ENCODE measurements around the gene CAVIN1. TPM values are rescaled to one million over a fixed set of nuclear protein-coding genes. Genes with fewer than 3 reads are reported as not detected.

CAVIN1 gene
- total and polyA plus RNA-seq, 5 donors from 2014 or later, result 0.03 to 1.1 (median 0.14) TPM

GRCh38 chr17:42389899-42390298, 33.2 kb downstream of the CAVIN1 start:
- Histone ChIP-seq H3K4me1 (ENCODE audit: control insufficient read depth, insufficient read depth, low read length, poor library complexity, severe bottlenecking) (peaks cover 18% of the 10 kb centered on the region), H3K36me3 (ENCODE audit: control insufficient read depth, insufficient read depth, low read length) (no peaks in the 10 kb centered on the region), H3K4me3 (ENCODE audit: low read depth, low read length) (no peak overlapping the region), H3K9me3 (ENCODE audit: control insufficient read depth in 2 of 2, low read length in 2 of 2) (no peaks in the 10 kb centered on the region), H3K27ac (ENCODE audit: insufficient read depth, low read length, poor library complexity, severe bottlenecking) (peak overlapping the region; percentile 100), H3K27me3 (ENCODE audit: control insufficient read depth, insufficient read depth, low read length) (no peaks in the 10 kb centered on the region)
- Mint-ChIP-seq H3K27ac (peak overlapping the region; percentile 67 to 100 (median 100)), H3K27me3 (peaks cover 9% of the 10 kb centered on the region), H3K4me3 (peak overlapping the region; percentile 35 to 95 (median 82)), H3K9me3 (peaks cover 0 to 1% (median 0%) of the 10 kb centered on the region in 7 donors), H3K4me1 (peaks cover 8 to 47% (median 30%) of the 10 kb centered on the region in 4 donors), H3K36me3 (peaks cover 6% of the 10 kb centered on the region)
- DNase-seq (no peak), ATAC-seq (ENCODE audit: low read depth in 2 of 2) (no peak)

DNA sequence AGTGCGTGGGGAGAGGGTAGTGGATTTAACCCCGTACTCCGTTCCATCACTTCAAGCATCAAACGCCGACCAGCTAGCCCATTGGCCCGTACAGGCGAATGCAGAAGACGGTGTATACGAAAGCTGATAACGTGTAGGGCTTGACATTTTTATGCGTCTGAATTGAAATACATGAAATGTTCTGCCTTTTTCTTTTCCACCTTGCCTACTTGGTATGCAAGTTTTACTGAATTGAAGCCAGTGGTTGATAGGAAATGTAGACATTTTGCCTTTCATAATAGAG, 34.0 kb downstream of the CAVIN1 start:
- Histone ChIP-seq H3K27ac (ENCODE audit: insufficient read depth, low read length, poor library complexity, severe bottlenecking) (peak overlapping the region; percentile 100), H3K27me3 (ENCODE audit: control insufficient read depth, insufficient read depth, low read length) (no peaks in the 10 kb centered on the region), H3K9me3 (ENCODE audit: control insufficient read depth in 2 of 2, low read length in 2 of 2) (no peaks in the 10 kb centered on the region), H3K36me3 (ENCODE audit: control insufficient read depth, insufficient read depth, low read length) (no peaks in the 10 kb centered on the region), H3K4me3 (ENCODE audit: low read depth, low read length) (peak overlapping the region; percentile 88), H3K4me1 (ENCODE audit: control insufficient read depth, insufficient read depth, low read length, poor library complexity, severe bottlenecking) (peaks cover 25% of the 10 kb centered on the region)
- Mint-ChIP-seq H3K27me3 (peaks cover 9% of the 10 kb centered on the region), H3K27ac (peak overlapping the region; percentile 100), H3K36me3 (peaks cover 3% of the 10 kb centered on the region), H3K9me3 (peaks cover 0 to 1% (median 0%) of the 10 kb centered on the region in 7 donors), H3K4me3 (peak overlapping the region; percentile 92 to 99 (median 96)), H3K4me1 (peaks cover 8 to 50% (median 34%) of the 10 kb centered on the region in 4 donors)
- ATAC-seq (ENCODE audit: low read depth in 2 of 2) (peak; percentile 67 to 68), DNase-seq (no peak)

DNA sequence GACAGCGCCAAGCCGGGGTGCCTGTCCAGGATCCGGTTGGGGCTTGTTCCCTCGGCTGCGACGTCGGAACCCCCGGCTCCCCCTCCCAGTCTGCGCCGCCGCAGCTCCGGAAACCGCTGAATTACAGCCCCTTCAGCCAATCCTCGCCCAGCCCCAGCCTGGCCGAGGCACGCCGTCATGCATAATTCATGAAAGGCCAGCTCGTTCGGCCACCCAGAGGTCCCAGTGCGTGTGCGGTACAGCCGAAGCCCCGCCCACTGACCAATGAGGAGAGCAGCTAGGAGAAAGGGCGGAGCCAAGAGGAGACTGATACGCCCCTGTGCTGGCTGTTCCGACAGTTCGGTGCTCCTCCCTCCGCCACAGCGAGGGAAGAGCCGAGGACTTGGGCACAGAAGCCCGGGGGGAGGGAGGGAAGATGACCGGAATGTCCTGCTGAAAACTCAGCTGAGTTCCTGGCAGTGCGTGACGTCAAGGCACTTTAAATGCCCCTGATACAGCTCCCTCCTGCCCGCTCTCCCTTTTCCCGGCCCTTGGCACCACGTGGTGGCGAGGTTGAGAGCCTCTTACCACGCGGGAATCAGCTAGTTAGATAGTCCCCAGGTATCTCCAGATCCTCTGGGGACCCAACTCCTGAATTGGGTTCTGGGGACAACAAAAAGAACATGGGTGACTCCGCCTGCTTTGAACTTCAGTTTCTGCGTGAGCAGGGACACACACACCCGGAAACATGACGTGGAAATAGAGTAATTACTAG, 34.5 kb downstream of the CAVIN1 start, which contains the start of gene STAT3:
Gene STAT3, minus strand, starts transcription at position 62 of the 754 bp plus-strand sequence. CDS start 39,926 bp downstream, outside the sequence.
- H3K27ac Mint-ChIP-seq, result peak within 1 kb of the TSS; percentile 100

DNA sequence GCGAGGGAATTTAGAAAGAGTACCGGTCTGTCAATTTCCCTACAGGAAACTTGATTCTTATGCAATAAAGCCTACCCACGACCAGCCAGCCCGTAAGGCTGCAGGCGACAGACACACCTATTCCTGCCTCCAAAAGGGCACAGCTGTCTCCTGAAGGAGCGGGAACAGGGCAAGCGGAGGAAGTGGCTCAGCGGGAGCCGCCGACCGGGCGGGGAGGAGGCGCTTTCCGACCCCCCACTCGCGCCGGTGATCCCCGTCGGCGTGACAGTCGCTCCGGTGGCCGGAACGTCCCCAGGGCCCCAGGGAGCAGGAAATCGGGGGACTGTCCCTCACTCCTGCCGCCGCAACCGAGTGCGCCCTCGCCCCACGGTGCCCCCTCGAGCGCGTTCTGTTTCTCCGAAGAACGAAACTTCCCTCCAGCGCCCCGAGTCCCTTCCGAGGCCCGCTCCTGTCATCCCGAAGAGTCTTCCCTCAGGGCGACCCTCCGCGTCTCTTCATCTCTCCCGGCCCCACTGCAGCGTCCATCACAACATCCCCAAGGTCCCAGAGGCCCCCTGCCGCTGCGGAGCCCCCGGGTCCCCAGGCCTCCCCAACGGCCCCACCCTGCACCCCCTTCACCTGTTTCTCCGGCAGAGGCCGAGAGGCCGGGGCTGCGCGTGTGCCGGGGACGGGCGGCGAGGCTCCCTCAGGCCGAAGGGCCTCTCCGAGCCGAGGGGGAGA, 35.2 kb downstream of the CAVIN1 start:
- H3K27me3 Mint-ChIP-seq, result peaks cover 9% of the 10 kb centered on the region
- Histone ChIP-seq H3K4me3 (ENCODE audit: low read depth, low read length) (peak overlapping the region; percentile 96), H3K27ac (ENCODE audit: insufficient read depth, low read length, poor library complexity, severe bottlenecking) (peak overlapping the region; percentile 100), H3K36me3 (ENCODE audit: control insufficient read depth, insufficient read depth, low read length) (peaks cover 1% of the 10 kb centered on the region), H3K9me3 (ENCODE audit: control insufficient read depth in 2 of 2, low read length in 2 of 2) (no peaks in the 10 kb centered on the region), H3K4me1 (ENCODE audit: control insufficient read depth, insufficient read depth, low read length, poor library complexity, severe bottlenecking) (peaks cover 25% of the 10 kb centered on the region), H3K27me3 (ENCODE audit: control insufficient read depth, insufficient read depth, low read length) (no peaks in the 10 kb centered on the region)
- DNase-seq, result peak in 2 of 3 donors; percentile 23 to 39
- peaks cover 7 to 60% (median 43%) of the 10 kb centered on the region in 4 donors for H3K4me1 Mint-ChIP-seq
- no peak for ATAC-seq (ENCODE audit: low read depth in 2 of 2)
- peaks cover 0 to 1% (median 0%) of the 10 kb centered on the region in 7 donors for H3K9me3 Mint-ChIP-seq
- peaks cover 3% of the 10 kb centered on the region for H3K36me3 Mint-ChIP-seq
- peak overlapping the region; percentile 92 to 99 (median 96) for H3K4me3 Mint-ChIP-seq
- H3K27ac Mint-ChIP-seq, result peak overlapping the region; percentile 100

More for the DNA sequence above, 34.5 kb downstream of the CAVIN1 start, which contains the start of gene STAT3:
- peak; percentile 100 for DNase-seq
- Mint-ChIP-seq H3K4me1 (peaks cover 8 to 53% (median 37%) of the 10 kb centered on the region in 4 donors), H3K4me3 (peak within 1 kb of the TSS; percentile 92 to 99 (median 96)), H3K9me3 (peaks cover 0 to 1% (median 0%) of the 10 kb centered on the region in 7 donors), H3K27me3 (peaks cover 9% of the 10 kb centered on the region), H3K36me3 (peaks cover 3% of the 10 kb centered on the region)
- Histone ChIP-seq H3K27me3 (ENCODE audit: control insufficient read depth, insufficient read depth, low read length) (no peaks in the 10 kb centered on the region), H3K4me3 (ENCODE audit: low read depth, low read length) (peak within 1 kb of the TSS; percentile 96), H3K36me3 (ENCODE audit: control insufficient read depth, insufficient read depth, low read length) (peaks cover 1% of the 10 kb centered on the region), H3K9me3 (ENCODE audit: control insufficient read depth in 2 of 2, low read length in 2 of 2) (no peaks in the 10 kb centered on the region), H3K4me1 (ENCODE audit: control insufficient read depth, insufficient read depth, low read length, poor library complexity, severe bottlenecking) (peaks cover 25% of the 10 kb centered on the region), H3K27ac (ENCODE audit: insufficient read depth, low read length, poor library complexity, severe bottlenecking) (peak within 1 kb of the TSS; percentile 100)
- ATAC-seq (ENCODE audit: low read depth in 2 of 2), result peak; percentile 85 to 88

DNA sequence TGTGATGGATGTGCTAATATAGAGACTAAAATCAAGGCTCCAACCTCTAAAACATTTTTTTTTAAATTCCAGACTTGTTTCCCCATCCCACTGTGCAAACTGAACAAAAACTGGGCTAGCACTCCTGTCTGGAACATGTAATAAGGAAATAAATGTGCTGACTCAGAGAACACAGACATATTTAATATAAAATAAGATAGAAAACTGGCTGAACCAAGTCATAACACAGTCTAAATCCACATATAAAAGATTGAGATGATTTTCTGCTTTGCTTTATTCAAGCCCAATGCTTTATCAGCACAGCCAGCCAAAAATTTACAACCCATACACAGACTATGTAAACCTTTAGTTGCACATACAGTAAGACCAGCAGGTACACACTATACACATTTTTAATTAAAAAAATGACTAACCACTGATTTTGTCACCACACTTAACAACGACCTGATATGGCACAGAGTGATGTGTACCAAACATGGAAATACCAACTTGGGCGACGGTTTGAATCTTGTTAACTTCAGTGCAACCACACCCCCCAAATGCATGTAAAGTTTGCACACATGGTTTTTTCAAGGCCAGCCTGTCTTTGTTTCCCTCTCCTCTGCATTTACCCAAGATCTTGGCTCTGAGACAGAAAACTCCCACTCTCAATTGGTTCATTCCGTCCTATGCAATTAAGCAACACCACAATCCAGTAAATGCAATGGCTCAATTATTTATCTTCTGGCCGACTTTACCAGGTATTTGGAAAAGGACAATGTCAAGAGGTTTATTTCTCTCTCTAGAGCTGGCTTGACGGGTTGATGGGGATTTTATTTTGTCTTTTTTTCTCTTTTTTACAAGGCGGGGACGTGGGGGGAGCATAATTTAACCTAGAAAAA, 36.0 kb downstream of the CAVIN1 start:
- Histone ChIP-seq H3K27me3 (ENCODE audit: control insufficient read depth, insufficient read depth, low read length) (no peaks in the 10 kb centered on the region), H3K4me3 (ENCODE audit: low read depth, low read length) (peak overlapping the region; percentile 96), H3K36me3 (ENCODE audit: control insufficient read depth, insufficient read depth, low read length) (peaks cover 1% of the 10 kb centered on the region), H3K4me1 (ENCODE audit: control insufficient read depth, insufficient read depth, low read length, poor library complexity, severe bottlenecking) (peaks cover 32% of the 10 kb centered on the region), H3K9me3 (ENCODE audit: control insufficient read depth in 2 of 2, low read length in 2 of 2) (no peaks in the 10 kb centered on the region), H3K27ac (ENCODE audit: insufficient read depth, low read length, poor library complexity, severe bottlenecking) (peak overlapping the region; percentile 100)
- DNase-seq (peak in 2 of 3 donors; percentile 35 to 45), ATAC-seq (ENCODE audit: low read depth in 2 of 2) (no peak)
- peaks cover 9% of the 10 kb centered on the region for H3K27me3 Mint-ChIP-seq
- peak overlapping the region; percentile 92 to 99 (median 96) for H3K4me3 Mint-ChIP-seq
- H3K4me1 Mint-ChIP-seq, result peaks cover 7 to 69% (median 49%) of the 10 kb centered on the region in 4 donors
- peaks cover 0 to 1% (median 0%) of the 10 kb centered on the region in 7 donors for H3K9me3 Mint-ChIP-seq
- H3K36me3 Mint-ChIP-seq, result peaks cover 8% of the 10 kb centered on the region
- H3K27ac Mint-ChIP-seq, result peak overlapping the region; percentile 78 to 100 (median 100)

GRCh38 chr17:42381898-42382297, 41.2 kb downstream of the CAVIN1 start:
- Mint-ChIP-seq H3K4me3 (peak overlapping the region in 2 of 4 donors; percentile 53 to 68), H3K9me3 (no peaks in the 10 kb centered on the region), H3K36me3 (peaks cover 18% of the 10 kb centered on the region), H3K27ac (peak overlapping the region in 2 of 3 donors; percentile 38 to 76), H3K4me1 (peaks cover 36 to 85% (median 65%) of the 10 kb centered on the region in 4 donors), H3K27me3 (no peaks in the 10 kb centered on the region)
- H3K27ac ChIP-seq (ENCODE audit: insufficient read depth, low read length, poor library complexity, severe bottlenecking), result no peak overlapping the region
- H3K4me1 ChIP-seq (ENCODE audit: control insufficient read depth, insufficient read depth, low read length, poor library complexity, severe bottlenecking), result peaks cover 40% of the 10 kb centered on the region
- DNase-seq, result no peak
- H3K9me3 ChIP-seq (ENCODE audit: control insufficient read depth in 2 of 2, low read length in 2 of 2), result no peaks in the 10 kb centered on the region
- ATAC-seq (ENCODE audit: low read depth in 2 of 2), result no peak
- H3K4me3 ChIP-seq (ENCODE audit: low read depth, low read length), result no peak overlapping the region
- H3K36me3 ChIP-seq (ENCODE audit: control insufficient read depth, insufficient read depth, low read length), result peaks cover 1% of the 10 kb centered on the region
- no peaks in the 10 kb centered on the region for H3K27me3 ChIP-seq (ENCODE audit: control insufficient read depth, insufficient read depth, low read length)

DNA sequence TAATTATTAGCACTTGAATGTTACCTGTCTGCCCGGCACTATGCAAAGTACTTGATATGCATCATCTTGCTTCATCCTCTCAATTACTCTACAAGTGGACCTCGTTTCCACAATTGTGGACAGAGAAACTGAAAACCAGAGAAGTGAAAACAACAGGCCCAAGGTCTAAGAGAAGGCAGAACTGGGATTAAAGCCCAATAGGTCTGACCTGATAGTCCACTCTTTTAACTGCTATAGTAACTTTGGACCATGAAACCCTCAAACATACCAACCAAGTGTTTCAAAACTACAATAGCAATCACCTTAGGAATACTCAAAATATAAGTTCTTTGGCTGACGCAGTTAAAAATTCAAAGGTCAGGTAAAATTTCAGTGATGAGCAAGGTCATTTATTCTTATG, 42.1 kb downstream of the CAVIN1 start:
- H3K27me3 Mint-ChIP-seq, result no peaks in the 10 kb centered on the region
- peak overlapping the region in 2 of 4 donors; percentile 43 to 73 for H3K4me3 Mint-ChIP-seq

More for the DNA sequence above, 42.1 kb downstream of the CAVIN1 start:
- Mint-ChIP-seq H3K4me1 (peaks cover 32 to 79% (median 59%) of the 10 kb centered on the region in 4 donors), H3K27ac (no peak overlapping the region), H3K9me3 (no peaks in the 10 kb centered on the region), H3K36me3 (peaks cover 15% of the 10 kb centered on the region)
- Histone ChIP-seq H3K4me3 (ENCODE audit: low read depth, low read length) (no peak overlapping the region), H3K9me3 (ENCODE audit: control insufficient read depth in 2 of 2, low read length in 2 of 2) (no peaks in the 10 kb centered on the region), H3K27me3 (ENCODE audit: control insufficient read depth, insufficient read depth, low read length) (no peaks in the 10 kb centered on the region), H3K27ac (ENCODE audit: insufficient read depth, low read length, poor library complexity, severe bottlenecking) (no peak overlapping the region), H3K4me1 (ENCODE audit: control insufficient read depth, insufficient read depth, low read length, poor library complexity, severe bottlenecking) (peaks cover 33% of the 10 kb centered on the region), H3K36me3 (ENCODE audit: control insufficient read depth, insufficient read depth, low read length) (peaks cover 1% of the 10 kb centered on the region)
- DNase-seq, result no peak
- ATAC-seq (ENCODE audit: low read depth in 2 of 2), result no peak

Data from CD4-positive, CD25-positive, alpha-beta regulatory T cell (primary cell).